ENCODE results near the gene LCT. TPM values are rescaled to one million over a fixed set of nuclear protein-coding genes. Genes with fewer than 3 reads are reported as not detected.

The LCT gene
- total RNA-seq, 4 donors from 2014 or later, result not detected

DNA sequence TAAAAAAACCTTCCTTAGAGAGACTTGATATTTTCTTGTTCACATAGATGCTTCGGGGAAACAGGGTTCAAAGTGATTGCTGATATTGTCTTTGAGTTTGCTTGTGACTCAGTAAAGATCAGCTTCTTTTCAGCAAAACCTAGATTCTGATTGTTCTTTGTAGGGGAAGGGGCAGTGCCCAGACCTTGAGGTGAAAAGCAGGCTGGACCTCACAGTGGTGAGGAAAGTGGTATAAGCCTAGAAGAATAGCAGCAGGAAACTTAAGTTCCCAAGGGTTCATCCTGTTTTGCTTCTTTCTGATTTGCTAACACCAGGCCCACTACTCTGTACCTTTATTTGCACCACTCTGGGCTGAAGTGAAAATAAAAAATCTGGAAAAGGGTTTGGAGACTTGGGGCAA is 74.5 kb downstream of the LCT start:
- intact Hi-C loops (cut with DNase I), result no loop called here
- Histone ChIP-seq H3K4me1 (no peaks in the 10 kb centered on the region), H3K9me3 (peaks cover 0 to 4% (median under 1%) of the 10 kb centered on the region in 4 donors), H3K36me3 (peaks cover 61 to 100% (median 84%) of the 10 kb centered on the region in 4 donors), H3K27ac (replicated peaks in 1 of 4) (no peak overlapping the region), H3K27me3 (no peaks in the 10 kb centered on the region), H3K4me3 (no peak overlapping the region)
- TF ChIP-seq POLR2A (IDR thresholded peaks at IDR 0.05; ENCODE audit: low read depth), result no peak
- no peak for TF ChIP-seq EP300 (IDR thresholded peaks at IDR 0.05)
- TF ChIP-seq, protein P1, sequence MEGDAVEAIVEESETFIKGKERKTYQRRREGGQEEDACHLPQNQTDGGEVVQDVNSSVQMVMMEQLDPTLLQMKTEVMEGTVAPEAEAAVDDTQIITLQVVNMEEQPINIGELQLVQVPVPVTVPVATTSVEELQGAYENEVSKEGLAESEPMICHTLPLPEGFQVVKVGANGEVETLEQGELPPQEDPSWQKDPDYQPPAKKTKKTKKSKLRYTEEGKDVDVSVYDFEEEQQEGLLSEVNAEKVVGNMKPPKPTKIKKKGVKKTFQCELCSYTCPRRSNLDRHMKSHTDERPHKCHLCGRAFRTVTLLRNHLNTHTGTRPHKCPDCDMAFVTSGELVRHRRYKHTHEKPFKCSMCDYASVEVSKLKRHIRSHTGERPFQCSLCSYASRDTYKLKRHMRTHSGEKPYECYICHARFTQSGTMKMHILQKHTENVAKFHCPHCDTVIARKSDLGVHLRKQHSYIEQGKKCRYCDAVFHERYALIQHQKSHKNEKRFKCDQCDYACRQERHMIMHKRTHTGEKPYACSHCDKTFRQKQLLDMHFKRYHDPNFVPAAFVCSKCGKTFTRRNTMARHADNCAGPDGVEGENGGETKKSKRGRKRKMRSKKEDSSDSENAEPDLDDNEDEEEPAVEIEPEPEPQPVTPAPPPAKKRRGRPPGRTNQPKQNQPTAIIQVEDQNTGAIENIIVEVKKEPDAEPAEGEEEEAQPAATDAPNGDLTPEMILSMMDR (IDR thresholded peaks at IDR 0.05), result no peak
- no peak for TF ChIP-seq POLR2AphosphoS5 (IDR thresholded peaks at IDR 0.05)
- WGBS, result 92% methylated on average over 1 of the region's 1 CpG
- no peak for DNase-seq (ENCODE audit: extremely low spot score)

DNA sequence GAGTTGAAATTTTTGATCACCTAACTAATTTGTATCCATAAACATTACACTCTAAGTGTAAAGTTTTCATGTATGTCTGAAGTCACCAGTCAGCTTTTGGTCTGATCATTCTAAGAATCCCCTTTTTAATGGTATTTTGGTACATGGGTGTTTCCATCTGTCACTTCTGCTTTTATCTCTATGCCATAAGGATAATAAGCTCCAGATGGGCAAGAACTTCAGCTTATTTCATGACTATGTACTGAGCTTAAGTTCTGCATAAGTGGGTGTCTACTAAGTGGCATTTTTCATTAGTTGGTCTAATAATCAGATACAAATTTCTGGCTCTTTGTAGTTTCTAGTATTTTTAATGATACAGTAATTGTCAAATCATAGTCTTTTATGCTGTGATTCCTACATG is 75.0 kb downstream of the LCT start:
- Histone ChIP-seq H3K4me1 (no peaks in the 10 kb centered on the region), H3K9me3 (peaks cover 0 to 9% (median 3%) of the 10 kb centered on the region in 4 donors), H3K27ac (replicated peaks in 1 of 4) (no peak overlapping the region), H3K36me3 (peaks cover 64 to 100% (median 84%) of the 10 kb centered on the region in 4 donors), H3K4me3 (no peak overlapping the region), H3K27me3 (no peaks in the 10 kb centered on the region)
- TF ChIP-seq, protein P1 (IDR thresholded peaks at IDR 0.05), result no peak
- TF ChIP-seq POLR2AphosphoS5 (IDR thresholded peaks at IDR 0.05) (no peak), POLR2A (IDR thresholded peaks at IDR 0.05; ENCODE audit: low read depth) (no peak), EP300 (IDR thresholded peaks at IDR 0.05) (no peak)
- intact Hi-C loops (cut with DNase I), result no loop called here
- no peak for DNase-seq (ENCODE audit: extremely low spot score)

DNA sequence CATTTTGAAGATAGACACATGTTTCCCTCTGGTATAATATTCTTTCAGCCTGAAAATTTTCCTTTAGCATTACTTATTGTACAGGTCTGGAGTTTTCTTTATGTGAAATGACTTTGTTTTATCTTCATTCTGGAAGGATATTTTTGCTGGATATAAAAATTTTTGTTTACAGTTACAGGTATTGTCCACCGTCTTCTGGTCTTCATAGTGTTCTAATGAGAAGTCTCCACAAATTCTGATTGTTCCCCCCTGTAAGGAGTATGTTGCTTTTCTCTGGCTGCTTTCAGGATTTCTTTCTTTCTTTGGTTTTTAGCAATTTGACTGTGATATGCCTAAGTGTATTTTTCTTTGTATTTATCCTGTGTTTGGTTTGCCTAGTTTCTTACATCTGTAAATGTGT is 80.3 kb downstream of the LCT start:
- no peak overlapping the region for H3K27ac ChIP-seq (replicated peaks in 1 of 4)
- TF ChIP-seq, protein P1 (IDR thresholded peaks at IDR 0.05), result no peak
- no peak for TF ChIP-seq POLR2A (IDR thresholded peaks at IDR 0.05; ENCODE audit: low read depth)
- no peak for TF ChIP-seq POLR2AphosphoS5 (IDR thresholded peaks at IDR 0.05)
- no peak for TF ChIP-seq EP300 (IDR thresholded peaks at IDR 0.05)
- no peaks in the 10 kb centered on the region for H3K4me1 ChIP-seq
- H3K36me3 ChIP-seq, result peaks cover 68 to 99% (median 86%) of the 10 kb centered on the region in 4 donors
- H3K9me3 ChIP-seq, result peaks cover 0 to 15% (median 9%) of the 10 kb centered on the region in 4 donors
- intact Hi-C loops (cut with DNase I), result no loop called here
- H3K27me3 ChIP-seq, result no peaks in the 10 kb centered on the region
- H3K4me3 ChIP-seq, result no peak overlapping the region
- WGBS, result 100% methylated on average over 1 of the region's 1 CpG
- DNase-seq (ENCODE audit: extremely low spot score), result no peak

DNA sequence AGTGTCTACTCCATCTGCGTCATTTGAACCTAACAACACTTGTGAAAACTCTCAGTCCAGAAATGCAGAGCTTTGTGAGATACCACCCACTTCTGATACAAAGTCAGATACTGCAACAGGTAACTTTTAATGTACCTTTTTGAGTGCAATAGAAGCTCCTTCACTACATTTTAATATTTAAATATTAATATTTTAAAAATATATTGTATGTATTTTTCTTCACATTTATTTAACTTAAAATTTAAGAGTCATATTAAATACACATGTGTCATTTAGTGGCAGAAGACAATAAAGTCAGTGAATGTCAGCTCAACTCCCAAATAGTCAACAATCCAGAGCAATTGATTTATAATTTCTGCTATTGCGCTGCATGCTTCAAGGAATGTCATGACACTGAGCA is 81.4 kb downstream of the LCT start:
- Histone ChIP-seq H3K27me3 (no peaks in the 10 kb centered on the region), H3K36me3 (peaks cover 60 to 96% (median 82%) of the 10 kb centered on the region in 4 donors), H3K4me1 (no peaks in the 10 kb centered on the region), H3K4me3 (no peak overlapping the region), H3K9me3 (peaks cover 0 to 15% (median 9%) of the 10 kb centered on the region in 4 donors), H3K27ac (replicated peaks in 1 of 4) (no peak overlapping the region)
- intact Hi-C loops (cut with DNase I), result no loop called here
- DNase-seq (ENCODE audit: extremely low spot score), result no peak
- no peak for TF ChIP-seq POLR2A (IDR thresholded peaks at IDR 0.05; ENCODE audit: low read depth)
- no peak for TF ChIP-seq POLR2AphosphoS5 (IDR thresholded peaks at IDR 0.05)
- TF ChIP-seq, protein P1 (IDR thresholded peaks at IDR 0.05), result no peak
- no peak for TF ChIP-seq EP300 (IDR thresholded peaks at IDR 0.05)
- whole genome bisulfite sequencing, result 100% methylated on average over 2 of the region's 2 CpGs

DNA sequence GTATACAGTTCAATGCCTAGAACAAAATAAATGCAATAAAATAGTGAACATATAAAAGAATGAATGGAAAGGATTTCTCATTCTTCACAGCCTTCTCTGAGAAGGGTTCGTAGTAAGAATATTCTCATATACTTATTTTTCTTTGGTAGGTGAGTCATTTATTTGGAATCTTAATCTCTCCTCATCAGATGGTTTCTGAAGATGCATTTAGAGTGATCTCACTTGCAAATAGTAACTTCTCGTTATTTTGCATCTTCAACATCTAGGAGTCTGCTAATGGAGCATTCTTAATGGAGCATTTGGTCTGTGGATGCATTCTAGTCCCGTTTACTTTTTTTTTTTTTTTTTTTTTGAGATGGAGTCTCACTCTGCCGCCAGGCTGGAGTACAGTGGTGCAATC is 91.4 kb downstream of the LCT start:
- 53% methylated on average over 4 of the region's 4 CpGs for WGBS
- Histone ChIP-seq H3K36me3 (peaks cover 10 to 37% (median 23%) of the 10 kb centered on the region in 4 donors), H3K4me1 (peaks cover 27 to 43% (median 41%) of the 10 kb centered on the region in 4 donors), H3K27ac (replicated peaks in 1 of 4) (peak overlapping the region in 2 of 4 donors; percentile 2 to 18), H3K9me3 (no peaks in the 10 kb centered on the region), H3K4me3 (no peak overlapping the region), H3K27me3 (no peaks in the 10 kb centered on the region)
- no peak for TF ChIP-seq EP300 (IDR thresholded peaks at IDR 0.05)
- TF ChIP-seq POLR2AphosphoS5 (IDR thresholded peaks at IDR 0.05), result no peak
- TF ChIP-seq, protein P1 (IDR thresholded peaks at IDR 0.05), result no peak
- TF ChIP-seq POLR2A (IDR thresholded peaks at IDR 0.05; ENCODE audit: low read depth), result no peak
- DNase-seq (ENCODE audit: extremely low spot score), result no peak
- intact Hi-C loops (cut with DNase I), result loop anchor here (10.0 kb wide), 2 partner anchors 129 to 239 kb away; partner anchors contain the start of genes DARS1 and MCM6

Measured in esophagus muscularis mucosa (tissue), 4 donors.